HG03066 (cell line): ENCODE data around the gene SCNN1A.
"Not testable (repeated sequence)": the region's sequence is repeated elsewhere in the genome, so short reads cannot be mapped to it uniquely, and the experiment has no call there.

Experiments used
- ATAC-seq: cut with Tn5 transposase; IDR thresholded peaks from one replicate; pipeline ENCODE4 v1.9.1; 2021; ENCODE audit warnings: low read depth; ENCODE audit not compliant: unreplicated experiment

Gene SCNN1A

DNA sequence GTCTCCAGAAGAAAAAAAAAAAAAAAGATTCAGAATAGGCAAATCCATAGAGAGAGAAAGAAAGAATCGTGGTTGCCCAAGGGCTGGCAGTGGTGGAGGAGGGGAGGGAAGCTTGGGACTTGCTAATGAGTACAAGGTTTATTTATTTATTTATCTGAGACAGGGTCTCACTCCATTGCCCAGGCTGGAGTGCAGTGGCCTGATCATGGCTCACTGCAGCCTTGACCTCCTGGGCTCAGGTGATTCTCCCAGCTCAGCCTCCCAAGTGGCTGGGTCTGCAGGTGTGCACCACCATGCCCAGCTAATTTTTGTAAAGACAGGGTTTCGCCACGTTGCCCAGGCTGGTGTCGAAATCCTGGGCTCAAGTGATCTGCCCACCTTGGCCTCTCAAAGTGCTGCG, 23.7 kb downstream of the SCNN1A start:
- no peak for ATAC-seq

GRCh38 chr12:6347367-6348338, 27.7 kb downstream of the SCNN1A start:
- no peak for ATAC-seq

- ATAC-seq = no peak
Measured at GRCh38 chr12:6346942-6347341, 28.4 kb downstream of the SCNN1A start.

DNA sequence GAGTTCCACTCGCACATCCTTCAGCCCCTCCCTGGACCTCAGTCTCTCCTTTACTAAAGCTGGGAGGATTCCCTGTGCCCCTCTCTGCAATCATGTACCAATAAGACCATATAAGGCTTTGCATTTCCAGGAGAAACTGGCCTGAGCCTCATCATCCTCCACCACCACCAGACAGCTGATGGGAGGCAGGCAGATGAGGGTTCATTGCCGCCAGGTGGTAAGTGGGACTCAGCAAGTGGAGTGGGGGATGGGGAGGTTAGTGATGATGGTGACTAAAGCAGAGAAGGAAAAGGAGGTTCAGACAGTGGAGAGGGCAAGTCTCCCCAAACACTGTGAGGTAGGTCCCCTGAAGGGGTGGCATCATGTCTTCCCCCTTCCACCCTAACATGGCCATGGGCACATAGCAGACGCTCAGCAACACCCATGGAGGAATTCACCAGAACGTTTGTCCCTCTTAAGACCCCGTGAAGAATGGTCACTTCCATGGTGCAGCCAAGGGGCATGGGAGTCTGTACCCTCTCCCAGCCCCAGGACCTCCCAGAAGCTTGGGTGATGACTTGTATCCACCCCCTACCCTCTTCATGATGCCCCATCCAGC, 29.0 kb downstream of the SCNN1A start:
- ATAC-seq = no peak

GRCh38 chr12:6345319-6346091, 29.9 kb downstream of the SCNN1A start:
- ATAC-seq = no peak

GRCh38 chr12:6344101-6344660, 31.2 kb downstream of the SCNN1A start:
- ATAC-seq = not testable (repeated sequence)

DNA sequence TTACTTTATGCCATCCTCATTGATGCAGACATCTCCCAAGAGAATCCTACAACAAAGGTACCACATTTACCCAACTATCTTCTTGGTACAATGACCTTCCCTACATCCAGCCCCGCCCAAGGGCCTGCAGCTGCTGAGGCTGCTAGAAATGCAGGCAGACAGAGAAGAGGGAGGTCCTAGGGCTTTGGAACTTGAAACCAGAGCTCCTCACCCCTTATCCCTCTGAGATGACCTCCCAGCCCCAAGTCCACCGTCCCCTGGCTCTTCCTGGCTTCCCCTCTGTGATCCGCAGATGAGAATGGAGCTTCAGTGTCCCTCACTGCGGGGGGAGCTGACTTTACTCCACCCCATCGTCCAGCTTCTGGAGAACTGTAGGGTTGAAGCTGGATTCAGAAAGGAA, 31.8 kb downstream of the SCNN1A start:
- ATAC-seq = no peak

GRCh38 chr12:6342140-6342889, 33.0 kb downstream of the SCNN1A start:
- no peak for ATAC-seq

DNA sequence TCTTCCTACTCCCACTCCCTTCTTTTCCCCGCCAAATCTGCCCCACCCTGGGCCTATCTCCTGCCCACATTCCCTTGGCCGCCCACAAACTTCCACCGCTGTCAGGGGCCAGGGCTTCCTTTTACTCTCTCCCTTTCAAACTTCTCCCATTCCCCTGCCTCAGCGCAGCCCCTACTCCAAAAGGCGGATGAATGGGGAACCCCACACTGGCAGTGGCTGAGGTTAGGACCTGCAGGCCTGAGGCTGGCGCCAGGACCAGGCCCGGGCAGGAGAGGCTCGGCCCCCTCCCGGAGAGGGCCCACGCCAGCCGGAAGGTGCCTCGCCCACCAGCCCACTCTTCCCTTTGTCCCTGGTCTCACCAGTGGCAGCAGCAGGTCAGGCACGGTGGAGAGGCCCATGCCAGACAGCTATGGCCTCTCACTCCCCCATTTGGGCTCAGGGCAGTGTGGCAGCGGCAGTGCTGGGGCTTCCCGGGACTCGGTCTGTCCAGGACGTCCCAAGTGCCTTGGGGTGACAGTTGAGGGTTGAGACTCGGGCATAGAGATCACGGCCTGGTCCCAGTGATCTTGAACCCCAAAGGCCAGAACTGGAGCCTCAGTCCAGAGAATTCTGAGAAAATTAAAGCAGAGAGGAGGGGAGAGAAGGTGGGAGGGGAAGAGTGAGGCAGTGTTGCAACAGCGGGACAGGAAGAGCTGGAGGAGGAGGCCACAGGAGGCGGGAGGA, 33.8 kb downstream of the SCNN1A start, which contains the start of gene TNFRSF1A:
TNFRSF1A (minus strand) TSS at position 660 of the 723 bp plus-strand sequence; CDS start at position 398, 262 bp downstream.
- ATAC-seq = no peak

GRCh38 chr12:6340745-6341416, 34.5 kb downstream of the SCNN1A start:
- no peak for ATAC-seq

GRCh38 chr12:6340032-6340638, 35.2 kb downstream of the SCNN1A start:
- no peak for ATAC-seq

DNA sequence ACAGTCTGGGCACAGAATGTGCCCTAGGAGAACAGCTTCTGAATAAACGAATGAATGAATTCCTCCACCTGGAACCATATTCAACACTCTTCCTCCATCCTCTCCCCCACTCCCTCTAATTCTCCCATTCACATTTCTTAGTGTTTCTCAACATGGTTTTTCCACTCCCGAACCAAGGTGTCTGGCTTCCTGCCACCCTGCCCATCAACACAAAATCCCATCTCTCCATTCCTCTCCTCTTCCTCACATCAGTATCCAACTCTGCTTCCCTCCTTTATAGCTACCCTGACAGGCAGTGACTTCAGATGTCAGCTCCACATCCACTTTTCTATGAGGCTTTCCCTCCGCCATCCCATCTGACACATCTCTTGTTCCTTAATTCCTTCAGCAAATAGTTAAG, 36.4 kb downstream of the SCNN1A start:
- no peak for ATAC-seq

- ATAC-seq = not testable (repeated sequence)
Measured at GRCh38 chr12:6338536-6338935, 36.8 kb downstream of the SCNN1A start.

DNA sequence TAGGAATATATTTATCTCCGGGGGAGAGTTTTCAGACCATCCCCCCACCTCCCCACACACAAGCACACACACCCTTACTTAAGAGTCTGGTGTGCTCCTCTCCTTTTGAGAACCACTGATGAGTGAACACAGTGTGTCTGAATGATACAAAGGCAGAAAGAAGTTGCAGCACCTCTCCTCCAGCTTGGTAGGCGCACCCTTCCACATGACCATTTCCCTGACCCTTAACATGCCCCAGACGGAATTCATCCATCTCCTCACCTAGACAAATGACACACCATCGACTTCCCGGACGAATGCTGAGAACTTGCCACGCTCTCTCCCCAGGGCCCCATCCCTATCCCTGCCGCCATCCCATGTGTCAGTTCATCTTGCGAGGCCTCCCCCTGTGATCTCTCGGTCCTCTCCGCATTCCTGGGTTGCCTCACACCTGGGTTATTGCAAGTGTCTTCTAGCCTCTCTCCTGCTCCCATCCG, 37.4 kb downstream of the SCNN1A start:
- ATAC-seq = no peak

DNA sequence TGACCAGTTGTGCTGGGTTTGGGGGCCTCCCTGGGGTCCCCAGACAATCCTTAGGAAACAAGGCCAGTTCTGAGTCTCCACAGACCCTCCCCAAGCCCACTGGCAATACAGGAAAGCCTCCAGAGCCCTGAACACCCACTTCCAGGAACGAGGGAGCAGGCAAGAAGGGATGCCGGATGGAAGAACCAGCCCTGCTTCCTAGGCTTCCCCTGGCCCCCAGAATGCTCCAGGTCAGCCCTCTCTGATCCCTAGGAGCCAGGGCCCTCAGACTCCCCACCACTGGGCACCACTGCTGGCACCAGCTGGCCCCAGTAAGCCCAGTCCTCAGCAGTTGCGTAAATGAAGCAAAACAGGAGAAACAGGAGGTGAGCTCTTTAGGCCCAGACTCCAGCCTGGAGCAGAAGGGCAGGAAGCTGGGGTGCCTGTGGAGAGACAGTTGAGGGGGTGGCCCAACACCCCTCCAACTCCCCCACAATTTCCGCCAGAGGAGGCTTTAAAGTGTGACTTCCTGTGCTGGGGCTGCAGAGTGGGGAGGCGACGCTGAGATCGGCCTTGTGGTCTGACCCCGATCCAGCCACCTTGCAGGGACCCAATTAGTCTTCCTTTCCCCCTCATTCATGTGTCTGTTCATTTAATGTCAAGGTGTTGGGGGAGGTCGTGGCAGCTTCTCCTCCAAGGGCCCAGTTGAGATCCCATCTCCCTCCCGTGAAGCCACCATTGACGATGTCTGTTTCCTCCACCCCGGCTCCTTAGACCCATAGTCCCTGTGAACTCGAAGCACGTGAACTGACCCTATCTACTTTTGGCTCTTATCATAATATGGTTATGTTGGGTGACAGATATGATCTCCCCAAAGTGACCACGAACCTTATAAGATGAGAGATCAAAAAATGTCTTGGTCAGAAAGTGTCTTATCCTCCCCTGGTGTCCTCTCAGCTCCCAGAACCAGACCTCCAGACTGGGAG, 38.2 kb downstream of the SCNN1A start:
- ATAC-seq = no peak

- ATAC-seq = no peak
Measured at GRCh38 chr12:6336079-6336888, 39.1 kb downstream of the SCNN1A start.
